ENCODE results near the gene RGL1. TPM values are rescaled to one million over a fixed set of nuclear protein-coding genes. Genes with fewer than 3 reads are reported as not detected.

The RGL1 gene
- total and polyA plus RNA-seq, 9 of the 15 experiments (the other 6 are each of a cell fraction or from before 2014, with no cell fraction given): under 0.01 to 0.07 (median 0.04) TPM

DNA sequence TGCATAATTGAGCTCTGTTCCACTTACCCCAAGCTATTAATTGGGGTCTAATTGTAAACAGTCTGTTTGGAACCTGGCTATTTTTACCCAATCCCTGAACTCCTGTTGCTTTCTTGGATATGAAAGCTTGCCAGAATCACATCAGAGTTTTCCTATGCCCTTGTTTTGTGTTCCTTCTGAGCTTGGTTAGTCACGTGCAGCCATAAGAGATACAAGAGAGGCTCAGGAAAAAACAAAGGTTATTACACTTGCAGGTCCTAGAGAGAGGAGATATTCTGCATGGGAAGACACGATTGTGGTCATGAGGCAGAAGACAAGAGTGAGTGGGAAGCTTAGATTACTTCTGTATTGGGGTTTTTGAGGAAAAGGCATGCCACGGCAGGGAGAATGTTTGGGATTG lies 46.0 kb upstream of the RGL1 start:
- BruUV-seq (replicated peaks): no TSS peak
- Histone ChIP-seq H3K27me3 (ENCODE audit: control insufficient read depth in 2 of 2, insufficient read depth in 2 of 2, low read length in 2 of 2) (no peaks in the 10 kb centered on the region), H3K4me3 (no peak overlapping the region), H3K79me2 (ENCODE audit: control insufficient read depth, insufficient read depth, low read length) (no peaks in the 10 kb centered on the region), H3K4me1 (replicated peaks in 1 of 2; ENCODE audit: control insufficient read depth in 2 of 2, insufficient read depth in 2 of 2, low read length in 2 of 2) (no peaks in the 10 kb centered on the region), H3K36me3 (ENCODE audit: control insufficient read depth, insufficient read depth, low read length) (no peaks in the 10 kb centered on the region), H3K9ac (ENCODE audit: insufficient read depth in 1 of 2, low read depth in 2 of 2, low read length in 2 of 2) (no peak overlapping the region), H4K20me1 (replicated peaks; ENCODE audit: control insufficient read depth, insufficient read depth, low read length) (no peaks in the 10 kb centered on the region), H3K9me3 (replicated peaks; ENCODE audit: control insufficient read depth, insufficient read depth, low read depth, low read length) (no peaks in the 10 kb centered on the region), H3K9me1 (ENCODE audit: control insufficient read depth, insufficient read depth, low read length) (no peaks in the 10 kb centered on the region), H3K4me2 (ENCODE audit: insufficient read depth, low read length) (no peak overlapping the region), H2AFZ (ENCODE audit: low read depth, low read length) (no peak overlapping the region), H3K27ac (ENCODE audit: extremely low read depth, low read depth, low read length) (no peak overlapping the region)
- no peak for DNase-seq (ENCODE audit: extremely low read depth in 1 of 4, low spot score in 3 of 4)
- intact Hi-C loops (cut with micrococcal nuclease): no loop called here
- no peak for FAIRE-seq
- in situ Hi-C loops (cut with MboI): no loop called here
- ChIA-PET CTCF (ENCODE audit: low intra/inter-chr PET ratio) (no interaction called here), POLR2A (no interaction called here)
- no peak for ATAC-seq
- WGBS (ENCODE audit: insufficient coverage, low coverage, missing lambda C conversion rate): 2% methylated on average over 3 of the region's 3 CpGs
- TF ChIP-seq GABPA (tag; conservative IDR thresholded peaks at IDR 0.05; ENCODE audit: low read depth): no peak
- TF ChIP-seq, protein P1, sequence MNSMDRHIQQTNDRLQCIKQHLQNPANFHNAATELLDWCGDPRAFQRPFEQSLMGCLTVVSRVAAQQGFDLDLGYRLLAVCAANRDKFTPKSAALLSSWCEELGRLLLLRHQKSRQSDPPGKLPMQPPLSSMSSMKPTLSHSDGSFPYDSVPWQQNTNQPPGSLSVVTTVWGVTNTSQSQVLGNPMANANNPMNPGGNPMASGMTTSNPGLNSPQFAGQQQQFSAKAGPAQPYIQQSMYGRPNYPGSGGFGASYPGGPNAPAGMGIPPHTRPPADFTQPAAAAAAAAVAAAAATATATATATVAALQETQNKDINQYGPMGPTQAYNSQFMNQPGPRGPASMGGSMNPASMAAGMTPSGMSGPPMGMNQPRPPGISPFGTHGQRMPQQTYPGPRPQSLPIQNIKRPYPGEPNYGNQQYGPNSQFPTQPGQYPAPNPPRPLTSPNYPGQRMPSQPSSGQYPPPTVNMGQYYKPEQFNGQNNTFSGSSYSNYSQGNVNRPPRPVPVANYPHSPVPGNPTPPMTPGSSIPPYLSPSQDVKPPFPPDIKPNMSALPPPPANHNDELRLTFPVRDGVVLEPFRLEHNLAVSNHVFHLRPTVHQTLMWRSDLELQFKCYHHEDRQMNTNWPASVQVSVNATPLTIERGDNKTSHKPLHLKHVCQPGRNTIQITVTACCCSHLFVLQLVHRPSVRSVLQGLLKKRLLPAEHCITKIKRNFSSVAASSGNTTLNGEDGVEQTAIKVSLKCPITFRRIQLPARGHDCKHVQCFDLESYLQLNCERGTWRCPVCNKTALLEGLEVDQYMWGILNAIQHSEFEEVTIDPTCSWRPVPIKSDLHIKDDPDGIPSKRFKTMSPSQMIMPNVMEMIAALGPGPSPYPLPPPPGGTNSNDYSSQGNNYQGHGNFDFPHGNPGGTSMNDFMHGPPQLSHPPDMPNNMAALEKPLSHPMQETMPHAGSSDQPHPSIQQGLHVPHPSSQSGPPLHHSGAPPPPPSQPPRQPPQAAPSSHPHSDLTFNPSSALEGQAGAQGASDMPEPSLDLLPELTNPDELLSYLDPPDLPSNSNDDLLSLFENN (IDR thresholded peaks at IDR 0.05; ENCODE audit: low read depth in 2 of 2, low read length in 2 of 2): no peak
- TF ChIP-seq ZC3H11A (IDR thresholded peaks at IDR 0.05; ENCODE audit: low read depth, low read length): no peak
- TF ChIP-seq YY1 (IDR thresholded peaks at IDR 0.05; ENCODE audit: borderline replicate concordance in 1 of 3, control insufficient read depth in 1 of 3, extremely low read depth in 1 of 3, insufficient read depth in 3 of 3, insufficient read length in 1 of 3, insufficient replicate concordance in 2 of 3, low read depth in 1 of 3, low read length in 2 of 3): no peak
- TF ChIP-seq TBP (optimal IDR thresholded peaks at IDR 0.05; ENCODE audit: low read depth, low read length): no peak
- TF ChIP-seq, protein P2, sequence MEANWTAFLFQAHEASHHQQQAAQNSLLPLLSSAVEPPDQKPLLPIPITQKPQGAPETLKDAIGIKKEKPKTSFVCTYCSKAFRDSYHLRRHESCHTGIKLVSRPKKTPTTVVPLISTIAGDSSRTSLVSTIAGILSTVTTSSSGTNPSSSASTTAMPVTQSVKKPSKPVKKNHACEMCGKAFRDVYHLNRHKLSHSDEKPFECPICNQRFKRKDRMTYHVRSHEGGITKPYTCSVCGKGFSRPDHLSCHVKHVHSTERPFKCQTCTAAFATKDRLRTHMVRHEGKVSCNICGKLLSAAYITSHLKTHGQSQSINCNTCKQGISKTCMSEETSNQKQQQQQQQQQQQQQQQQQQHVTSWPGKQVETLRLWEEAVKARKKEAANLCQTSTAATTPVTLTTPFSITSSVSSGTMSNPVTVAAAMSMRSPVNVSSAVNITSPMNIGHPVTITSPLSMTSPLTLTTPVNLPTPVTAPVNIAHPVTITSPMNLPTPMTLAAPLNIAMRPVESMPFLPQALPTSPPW (CRISPR knock-in tag; IDR thresholded peaks at IDR 0.05): no peak
- TF ChIP-seq SAFB (IDR thresholded peaks at IDR 0.05; ENCODE audit: borderline replicate concordance, low read depth, low read length): no peak
- no peak for TF ChIP-seq SMAD3 (CRISPR knock-in tag; conservative IDR thresholded peaks at IDR 0.05)

All from K562 (cell line).